Vagina (tissue), 2 donors: Measurements from ENCODE around the gene FASN.

Source experiments
- POLR2A ChIP-seq, 2 donors: fragments of 450-650 bp; IDR thresholded peaks; one replicate each; pipeline ENCODE4 v1.6.1; 2017; ENCODE audit warnings: antibody characterized with exemption in 2 of 2, mild to moderate bottlenecking in 2 of 2, moderate library complexity in 2 of 2
- TF ChIP-seq, protein P1 (sequence below), 3 experiments: fragments of 450-650 bp in 2 of 3; fragments of 200-600 bp in 1 of 3; sonication (generic) in 1 of 3; IDR thresholded peaks; one replicate each; pipeline ENCODE4 v1.5.1; 2017 to 2019; ENCODE audit warnings: antibody characterized with exemption in 3 of 3, mild to moderate bottlenecking in 2 of 3, moderate library complexity in 2 of 3

DNA sequence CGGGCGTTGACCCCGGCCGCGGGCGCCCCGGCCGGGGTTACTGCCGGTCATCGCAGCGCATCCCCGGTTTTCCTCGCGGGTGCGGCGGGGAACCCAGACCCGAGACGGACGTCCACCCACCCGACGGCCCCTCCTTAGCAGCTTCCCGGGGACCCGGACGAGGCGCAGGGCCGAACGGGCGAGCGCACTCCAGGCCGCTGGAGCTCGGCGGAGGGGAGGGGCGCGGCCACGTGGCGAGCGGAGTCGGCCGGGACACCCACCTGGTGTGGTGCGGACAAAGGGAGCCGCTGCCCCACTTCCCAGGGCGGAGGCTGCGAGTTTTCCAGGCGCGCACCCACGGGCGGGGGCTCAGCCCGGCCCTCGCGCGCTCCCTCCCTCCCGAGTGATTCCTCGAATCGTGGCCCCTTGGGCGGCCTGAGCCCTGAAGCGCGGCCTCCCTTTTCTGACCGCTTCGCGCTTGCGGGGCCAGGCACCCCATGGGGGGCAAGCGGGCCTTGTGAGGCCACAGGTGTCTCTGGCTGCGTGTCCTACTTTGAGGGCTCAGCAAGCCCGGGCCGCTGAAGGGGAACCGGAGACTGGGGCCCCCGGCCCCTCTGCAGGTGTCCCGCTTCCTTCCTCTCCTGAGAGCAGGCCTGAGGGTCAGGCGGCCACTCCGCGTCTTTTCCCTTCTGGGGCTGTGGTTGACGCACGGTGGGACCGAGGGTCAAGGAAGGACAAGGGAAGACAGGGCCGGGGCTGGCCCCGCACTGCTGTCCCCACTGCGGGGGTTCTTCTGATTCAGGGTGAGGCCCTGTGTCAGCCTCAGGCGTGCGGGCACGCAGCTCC lies 1.1 kb upstream of the FASN start:
- TF ChIP-seq, protein P1, sequence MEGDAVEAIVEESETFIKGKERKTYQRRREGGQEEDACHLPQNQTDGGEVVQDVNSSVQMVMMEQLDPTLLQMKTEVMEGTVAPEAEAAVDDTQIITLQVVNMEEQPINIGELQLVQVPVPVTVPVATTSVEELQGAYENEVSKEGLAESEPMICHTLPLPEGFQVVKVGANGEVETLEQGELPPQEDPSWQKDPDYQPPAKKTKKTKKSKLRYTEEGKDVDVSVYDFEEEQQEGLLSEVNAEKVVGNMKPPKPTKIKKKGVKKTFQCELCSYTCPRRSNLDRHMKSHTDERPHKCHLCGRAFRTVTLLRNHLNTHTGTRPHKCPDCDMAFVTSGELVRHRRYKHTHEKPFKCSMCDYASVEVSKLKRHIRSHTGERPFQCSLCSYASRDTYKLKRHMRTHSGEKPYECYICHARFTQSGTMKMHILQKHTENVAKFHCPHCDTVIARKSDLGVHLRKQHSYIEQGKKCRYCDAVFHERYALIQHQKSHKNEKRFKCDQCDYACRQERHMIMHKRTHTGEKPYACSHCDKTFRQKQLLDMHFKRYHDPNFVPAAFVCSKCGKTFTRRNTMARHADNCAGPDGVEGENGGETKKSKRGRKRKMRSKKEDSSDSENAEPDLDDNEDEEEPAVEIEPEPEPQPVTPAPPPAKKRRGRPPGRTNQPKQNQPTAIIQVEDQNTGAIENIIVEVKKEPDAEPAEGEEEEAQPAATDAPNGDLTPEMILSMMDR (IDR thresholded peaks at IDR 0.05), result no peak
- no peak for TF ChIP-seq POLR2A (IDR thresholded peaks at IDR 0.05)
